T-helper 1 cell (primary cell): Measurements from ENCODE around the gene ANKRD30B.
"Not testable (repeated sequence)": the region's sequence is repeated elsewhere in the genome, so short reads cannot be mapped to it uniquely, and the experiment has no call there.

Source experiments
- DNase-seq, 5 donors: peaks; one replicate each; pipeline ENCODE4 v3.0.0-alpha.2; 2012 to 2020
- total RNA-seq, 4 donors: gene quantifications; one replicate each; lab custom pipeline; 2026; lab: John Stamatoyannopoulos, UW

ANKRD30B gene
- total RNA-seq: 0 reads per million in 4 donors

- DNase-seq: peak in 1 of 5 donors; percentile 10
Observed at GRCh38 chr18:14747513-14748474, at the start of gene ANKRD30B. Gene ANKRD30B, plus strand, starts transcription at chr18:14748172. Its CDS starts 248 bp downstream, at chr18:14748420.

GRCh38 chr18:14701286-14702040 is 46.5 kb upstream of the ANKRD30B start:
- DNase-seq: not testable (repeated sequence)

DNA sequence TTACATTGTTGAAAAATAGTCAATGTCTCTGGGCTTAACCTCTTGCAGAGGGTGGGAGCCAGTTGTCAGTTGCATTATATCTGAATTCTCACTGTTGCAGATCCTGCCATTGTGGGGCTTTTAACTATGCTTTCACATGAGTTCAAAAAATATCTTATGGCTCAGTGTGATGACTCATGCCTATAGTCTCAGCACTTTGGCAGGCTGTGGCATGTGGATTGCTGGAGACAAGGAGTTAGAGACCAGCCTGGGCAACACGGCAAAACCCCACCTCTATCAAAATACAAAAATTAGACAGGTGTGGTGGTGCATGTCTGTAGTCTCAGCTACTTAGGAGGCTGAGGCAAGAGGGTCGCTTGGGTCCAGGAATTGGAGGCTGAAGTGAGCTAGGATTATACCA is 38.2 kb upstream of the ANKRD30B start:
- DNase-seq: not testable (repeated sequence)

DNA sequence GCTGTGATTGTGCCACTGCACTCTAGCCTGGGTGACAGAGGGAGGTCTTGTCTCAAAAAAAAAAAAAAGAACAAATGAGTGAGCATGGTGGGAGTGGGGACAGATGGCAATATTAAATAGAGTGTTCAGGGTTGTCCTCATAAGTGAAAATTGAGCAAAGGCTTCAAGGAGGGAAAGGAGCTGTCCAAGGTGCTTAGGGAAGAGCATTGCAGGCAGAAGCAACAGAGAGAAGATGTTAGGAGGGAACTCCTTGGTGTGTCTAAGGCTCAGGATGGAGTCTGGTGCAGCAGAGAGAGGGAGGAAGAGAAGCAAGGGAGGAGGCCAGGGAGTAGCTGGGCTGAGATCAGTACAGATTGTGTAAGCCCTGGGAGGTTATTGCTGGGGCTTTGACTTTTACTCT is 26.4 kb upstream of the ANKRD30B start:
- DNase-seq: not testable (repeated sequence)

DNA sequence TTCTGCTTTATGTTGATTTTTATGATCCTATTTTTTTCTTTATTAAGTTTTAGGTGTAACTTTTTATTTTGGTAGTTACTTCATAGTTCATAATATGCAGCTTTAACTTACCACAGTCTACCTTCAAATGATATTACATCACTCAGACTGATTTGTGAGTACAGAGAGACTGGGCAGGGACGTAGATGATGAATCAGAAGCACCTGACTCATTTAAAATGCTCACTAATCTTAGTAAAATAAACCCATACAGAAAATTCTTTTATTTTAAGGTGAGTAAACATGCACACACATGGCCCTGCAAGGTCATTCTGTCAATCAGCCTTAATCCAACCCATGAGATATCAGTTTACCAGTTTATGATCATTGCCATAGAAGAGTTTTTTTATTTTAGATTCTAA is 8.9 kb upstream of the ANKRD30B start:
- DNase-seq: not testable (repeated sequence)

GRCh38 chr18:14746897-14747296 is 1.1 kb upstream of the ANKRD30B start:
- DNase-seq: no peak

DNA sequence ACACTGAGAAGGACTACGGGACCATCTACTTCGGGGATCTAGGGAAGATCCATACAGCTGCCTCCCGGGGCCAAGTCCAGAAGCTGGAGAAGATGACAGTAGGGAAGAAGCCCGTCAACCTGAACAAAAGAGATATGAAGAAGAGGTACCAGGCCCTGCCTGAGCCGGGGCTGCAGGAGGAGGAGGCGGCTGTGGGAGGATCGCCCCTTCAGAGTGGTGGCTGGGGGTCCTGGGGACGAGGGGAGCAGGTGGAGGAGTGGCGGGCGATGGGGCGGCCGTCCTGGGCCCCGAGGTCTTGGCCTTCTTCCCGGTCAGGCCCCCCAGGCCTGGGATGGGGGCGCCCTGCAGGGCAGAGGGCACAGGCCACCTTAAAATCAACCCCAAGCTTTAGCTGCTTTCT is 524 bp downstream of the ANKRD30B start:
- no peak for DNase-seq

DNA sequence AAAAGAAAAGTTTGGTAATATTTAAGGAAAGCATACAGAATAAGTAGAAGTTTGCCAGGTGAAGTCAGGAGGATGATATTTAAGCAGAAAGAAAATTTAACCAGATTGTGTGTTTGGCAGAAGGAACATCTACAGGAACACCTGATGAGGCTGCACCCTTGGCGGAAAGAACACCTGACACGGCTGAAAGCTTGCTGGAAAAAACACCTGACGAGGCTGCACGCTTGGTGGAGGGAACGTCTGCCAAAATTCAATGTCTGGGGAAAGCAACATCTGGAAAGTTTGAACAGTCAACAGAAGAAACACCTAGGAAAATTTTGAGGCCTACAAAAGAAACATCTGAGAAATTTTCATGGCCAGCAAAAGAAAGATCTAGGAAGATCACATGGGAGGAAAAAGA is 15.6 kb downstream of the ANKRD30B start:
- DNase-seq: not testable (repeated sequence)

- no peak for DNase-seq
Observed at GRCh38 chr18:14767474-14767873, 19.5 kb downstream of the ANKRD30B start.

- no peak for DNase-seq
Observed at GRCh38 chr18:14768241-14768640, 20.3 kb downstream of the ANKRD30B start.

- no peak for DNase-seq
Observed at GRCh38 chr18:14769381-14769780, 21.4 kb downstream of the ANKRD30B start.

DNA sequence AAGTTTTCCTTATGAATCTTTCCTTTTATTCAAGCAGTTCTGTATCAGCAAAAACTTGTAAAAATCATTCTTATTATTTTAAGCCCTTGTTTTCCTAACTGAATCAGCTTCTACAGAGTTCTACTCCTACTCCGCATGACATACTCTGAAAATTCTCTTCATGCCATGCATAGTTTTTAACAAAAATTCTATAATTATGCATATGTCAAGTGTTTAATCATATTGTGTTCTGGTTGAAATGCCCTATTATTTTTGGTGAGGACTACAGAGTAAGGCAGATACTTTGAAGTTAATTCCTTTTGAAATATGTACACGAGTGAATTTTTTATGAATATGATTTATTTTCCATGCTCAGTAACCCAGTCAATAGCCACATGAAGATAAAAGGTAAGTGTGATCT is 28.8 kb downstream of the ANKRD30B start:
- no peak for DNase-seq

DNA sequence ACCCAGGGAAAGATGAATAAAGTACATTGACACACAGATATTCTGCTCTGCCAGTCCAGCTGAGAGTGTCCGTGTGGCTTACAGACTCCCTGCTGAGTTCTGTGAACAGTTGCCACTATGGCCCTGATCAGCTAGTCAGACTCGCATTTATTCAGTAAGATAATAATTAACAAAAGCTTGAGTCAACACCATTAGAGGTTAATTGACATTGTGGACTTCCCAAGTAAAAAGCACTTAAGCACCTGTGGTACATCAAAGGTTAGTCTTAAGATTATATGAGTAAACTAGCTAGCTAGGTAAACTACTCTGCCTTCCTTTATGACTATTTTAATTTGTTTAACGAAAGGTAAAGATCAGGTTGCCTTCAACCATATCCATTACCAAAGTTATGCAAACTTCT is 33.7 kb downstream of the ANKRD30B start:
- DNase-seq: no peak

DNA sequence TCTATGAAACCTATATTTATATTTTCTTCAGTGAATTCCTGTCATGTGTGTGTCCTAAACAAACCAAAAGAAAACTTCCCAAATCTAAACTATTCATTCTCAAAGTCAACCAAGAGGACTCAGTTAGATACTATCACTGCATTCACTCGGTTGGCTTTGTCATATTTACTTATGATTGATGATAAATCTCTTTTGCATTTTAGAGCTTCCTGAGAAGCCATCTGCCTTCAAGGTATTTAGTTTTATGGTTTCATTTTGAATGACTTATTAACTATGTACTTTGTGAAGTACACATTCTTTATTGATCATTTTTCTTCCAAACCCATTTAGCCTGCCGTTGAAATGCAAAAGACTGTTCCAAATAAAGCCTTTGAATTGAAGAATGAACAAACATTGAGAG is 36.2 kb downstream of the ANKRD30B start:
- no peak for DNase-seq

GRCh38 chr18:14796876-14797275 is 48.9 kb downstream of the ANKRD30B start:
- not testable (repeated sequence) for DNase-seq

- DNase-seq: not testable (repeated sequence)
Observed at GRCh38 chr18:14797969-14798764, 50.2 kb downstream of the ANKRD30B start.

DNA sequence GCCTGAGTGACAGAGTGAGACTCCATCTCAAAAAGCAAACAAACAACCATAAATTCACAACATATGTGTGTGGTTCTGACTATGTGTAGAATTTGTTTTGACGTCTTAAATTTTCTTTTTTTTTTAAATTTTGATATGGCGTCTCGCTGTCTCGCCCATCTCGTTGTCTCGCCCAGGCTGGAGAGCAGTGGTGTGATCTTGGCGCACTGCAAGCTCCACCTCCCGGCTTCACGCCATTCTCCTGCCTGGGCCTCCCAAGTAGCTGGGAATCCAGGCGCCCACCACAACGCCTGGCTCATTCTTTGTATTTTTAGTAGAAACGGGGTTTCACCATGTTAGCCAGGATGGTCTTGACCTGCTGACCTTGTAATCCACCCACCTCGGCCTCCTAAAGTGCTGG is 63.1 kb downstream of the ANKRD30B start:
- DNase-seq: not testable (repeated sequence)

- not testable (repeated sequence) for DNase-seq
Observed at GRCh38 chr18:14826972-14827632, 79.1 kb downstream of the ANKRD30B start.

DNA sequence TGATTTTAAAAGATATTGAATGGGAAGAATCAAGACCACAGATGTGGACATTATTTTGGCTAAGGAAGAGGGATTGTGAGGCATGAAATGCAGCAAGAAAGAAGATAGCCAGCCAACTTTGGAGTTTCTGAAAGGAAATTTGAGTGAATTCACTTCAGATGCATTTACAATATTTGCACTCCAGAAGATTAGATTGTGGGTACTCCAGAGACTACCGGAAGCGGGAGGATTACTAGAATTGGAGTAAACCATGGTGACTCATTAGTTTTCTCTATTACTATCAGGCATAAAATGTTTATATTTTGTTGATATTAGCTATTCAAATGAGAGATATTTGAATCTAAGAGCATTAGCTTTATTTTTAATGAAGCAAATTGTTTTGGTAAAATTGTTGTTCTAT is 93.6 kb downstream of the ANKRD30B start:
- not testable (repeated sequence) for DNase-seq

GRCh38 chr18:14851533-14851932 is 103.6 kb downstream of the ANKRD30B start:
- not testable (repeated sequence) for DNase-seq

GRCh38 chr18:14855634-14856033 is 107.7 kb downstream of the ANKRD30B start:
- DNase-seq: not testable (repeated sequence)

DNA sequence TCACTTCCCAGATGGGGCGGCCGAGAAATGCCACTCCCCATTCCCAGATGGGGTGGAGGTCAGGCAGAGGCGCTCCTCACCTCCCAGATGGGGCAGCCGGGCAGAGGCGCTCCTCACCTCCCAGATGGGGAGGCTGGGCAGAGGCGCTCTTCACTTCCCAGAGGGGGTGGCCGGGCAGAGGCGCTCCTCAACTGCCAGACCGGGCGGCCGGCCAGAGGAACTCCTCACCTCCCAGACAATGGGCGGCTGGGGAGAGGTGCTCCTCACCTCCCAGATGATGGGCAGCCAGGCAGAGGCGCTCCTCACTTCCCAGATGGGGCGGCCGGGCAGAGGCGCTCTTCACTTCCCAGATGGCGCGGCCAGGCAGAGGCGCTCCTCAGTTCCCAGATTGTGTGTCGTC is 108.3 kb downstream of the ANKRD30B start:
- DNase-seq: not testable (repeated sequence)
